HG02571 (cell line): Measurements from ENCODE around the gene AURKAIP1.
A peak's percentile ranks its signal among the peaks of the same experiment; 100 is the strongest.
"Not testable (repeated sequence)": the region's sequence is repeated elsewhere in the genome, so short reads cannot be mapped to it uniquely, and the experiment has no call there.

Source experiments
- ATAC-seq: cut with Tn5 transposase; IDR thresholded peaks from one replicate; pipeline ENCODE4 v1.9.1; 2021; ENCODE audit warnings: mild to moderate bottlenecking, moderate library complexity; ENCODE audit not compliant: unreplicated experiment

The AURKAIP1 gene

DNA sequence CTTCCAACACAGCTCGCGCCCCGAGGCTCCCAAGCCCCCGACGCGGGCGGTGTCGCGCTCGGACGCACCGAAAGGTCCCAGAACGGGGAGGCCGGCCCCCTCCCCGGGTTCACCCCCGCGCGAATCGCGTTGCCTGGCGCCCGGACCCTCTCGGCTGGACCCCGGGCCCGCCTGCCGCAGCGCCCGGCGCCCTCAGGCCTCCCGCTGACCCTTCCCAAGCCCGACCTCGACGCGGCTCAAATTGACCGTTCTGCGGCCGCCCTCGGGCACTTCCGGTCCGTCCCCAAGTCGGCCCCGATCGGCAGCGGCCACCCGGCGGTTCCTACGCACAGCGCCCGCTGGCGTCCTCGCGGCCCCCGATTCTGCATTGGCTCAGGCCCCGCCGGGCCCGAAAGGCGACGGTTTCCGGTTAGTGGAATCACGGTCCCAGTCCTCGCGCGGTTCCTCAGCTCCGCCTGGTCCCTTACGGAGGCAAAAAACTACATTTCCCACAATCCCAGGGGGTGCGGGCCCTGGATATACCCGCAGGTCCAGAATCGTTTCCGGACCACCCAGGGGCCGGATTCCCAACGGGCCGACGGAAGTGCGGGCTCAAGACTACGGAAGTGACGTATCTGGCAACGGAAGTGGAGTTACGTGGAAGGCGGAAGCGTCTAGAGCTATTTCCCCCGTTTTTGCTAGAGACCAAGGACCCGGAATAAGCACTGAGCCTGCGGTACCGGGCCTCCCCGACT lies at the start of gene AURKAIP1:
TSS of gene AURKAIP1 (minus strand) at position 279 of the 734 bp plus-strand sequence. CDS start 451 bp downstream, outside the sequence.
- peak; percentile 79 for ATAC-seq

DNA sequence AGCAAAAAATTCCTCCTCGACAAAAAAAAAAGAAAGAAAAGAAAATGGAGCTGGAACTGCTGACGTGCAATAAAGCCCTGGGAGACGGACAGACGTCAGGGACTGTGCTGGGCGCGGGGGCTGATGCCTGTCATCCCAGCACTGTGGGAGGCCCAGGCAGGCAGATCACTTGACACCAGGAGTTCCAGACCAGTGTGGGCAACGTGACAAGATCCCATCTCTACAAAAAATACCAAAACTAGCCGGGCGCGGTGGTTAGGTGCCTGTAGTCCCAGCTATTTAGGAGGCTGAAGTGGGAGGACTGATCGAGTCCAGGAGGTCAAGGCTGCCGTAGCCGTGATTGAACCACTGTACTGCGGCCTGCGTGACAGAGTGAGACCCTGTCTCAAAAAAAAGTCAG lies 49.7 kb upstream of the AURKAIP1 start:
- ATAC-seq = no peak

DNA sequence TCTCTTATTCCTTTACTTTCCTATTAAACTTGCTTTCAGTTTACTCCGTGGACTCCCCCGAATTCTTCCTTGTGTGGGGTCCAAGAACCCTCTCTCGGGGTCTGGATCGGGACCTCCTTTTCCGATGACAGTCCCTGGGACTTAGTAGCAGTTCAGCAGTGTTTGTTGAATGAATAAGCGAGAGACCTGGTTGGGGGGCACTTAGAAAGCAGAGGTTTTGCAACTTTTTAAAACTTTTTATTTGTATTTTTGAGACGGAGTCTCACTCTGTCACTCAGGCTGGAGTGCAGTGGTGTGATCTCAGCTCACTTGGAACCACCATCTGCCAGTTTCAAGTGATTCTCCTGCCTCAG lies 48.2 kb upstream of the AURKAIP1 start:
- ATAC-seq = no peak

DNA sequence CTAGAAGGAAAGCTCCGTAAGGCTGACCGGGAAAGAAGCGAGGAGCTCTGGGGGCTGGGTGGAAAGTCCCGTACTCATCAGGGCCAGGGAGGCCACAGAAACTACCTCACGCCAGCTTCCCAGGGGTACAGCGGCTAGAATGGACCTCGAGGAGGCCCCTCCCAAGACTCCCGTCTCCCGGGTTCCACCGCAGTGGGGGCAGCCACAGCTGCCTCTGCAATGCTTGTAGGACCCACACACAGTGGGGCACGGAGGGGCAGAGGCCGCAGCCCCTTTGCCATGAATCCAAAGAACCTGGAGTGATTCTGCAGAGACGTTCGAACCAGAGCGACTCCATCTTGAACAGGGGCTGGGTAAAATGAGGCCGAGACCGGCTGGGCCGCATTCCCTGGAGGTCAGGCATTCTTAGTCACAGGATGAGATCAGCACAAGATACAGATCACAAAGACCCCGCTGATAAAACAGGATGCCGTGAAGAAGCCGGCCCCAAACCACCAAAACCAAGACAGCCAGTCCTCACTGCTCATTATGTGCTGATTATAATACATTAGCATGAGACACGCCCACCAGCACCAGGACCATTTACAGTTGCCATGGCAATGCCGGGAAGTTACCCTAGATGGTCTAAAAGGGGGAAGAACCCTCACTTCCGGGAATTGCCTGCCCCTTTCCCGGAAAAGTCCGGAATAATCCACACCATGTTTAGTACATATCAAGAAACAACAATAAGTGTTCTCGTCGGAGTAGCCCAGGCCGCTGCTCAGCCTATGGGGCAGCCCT lies 47.6 kb upstream of the AURKAIP1 start:
- ATAC-seq = no peak

DNA sequence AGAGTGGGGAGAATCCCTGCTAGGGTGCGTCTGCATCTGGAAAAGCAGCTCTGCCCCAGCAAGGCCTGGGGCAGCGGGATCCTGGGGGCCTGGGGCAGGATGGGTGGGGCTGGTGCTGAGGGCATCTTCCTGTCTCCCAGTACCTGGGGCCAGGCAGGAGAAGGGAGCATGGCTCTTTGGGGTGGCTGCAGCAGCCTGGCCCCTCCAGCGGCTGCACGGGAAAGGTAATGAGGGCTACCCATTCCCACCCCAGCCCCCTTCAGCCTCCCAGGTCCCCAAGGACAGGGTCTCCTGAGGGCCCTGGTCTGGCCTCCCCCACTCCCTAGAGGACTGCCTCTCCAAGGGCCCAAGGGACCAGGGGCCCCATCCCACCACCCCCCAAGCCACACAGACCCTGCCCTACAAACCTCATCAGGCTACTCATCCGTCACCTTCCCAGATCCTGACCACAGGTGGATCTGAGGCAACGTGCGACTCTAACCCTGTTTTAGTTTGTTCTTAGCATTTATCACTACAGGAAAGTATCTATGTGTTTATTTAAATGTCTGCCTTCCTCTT lies 47.0 kb upstream of the AURKAIP1 start:
- no peak for ATAC-seq

DNA sequence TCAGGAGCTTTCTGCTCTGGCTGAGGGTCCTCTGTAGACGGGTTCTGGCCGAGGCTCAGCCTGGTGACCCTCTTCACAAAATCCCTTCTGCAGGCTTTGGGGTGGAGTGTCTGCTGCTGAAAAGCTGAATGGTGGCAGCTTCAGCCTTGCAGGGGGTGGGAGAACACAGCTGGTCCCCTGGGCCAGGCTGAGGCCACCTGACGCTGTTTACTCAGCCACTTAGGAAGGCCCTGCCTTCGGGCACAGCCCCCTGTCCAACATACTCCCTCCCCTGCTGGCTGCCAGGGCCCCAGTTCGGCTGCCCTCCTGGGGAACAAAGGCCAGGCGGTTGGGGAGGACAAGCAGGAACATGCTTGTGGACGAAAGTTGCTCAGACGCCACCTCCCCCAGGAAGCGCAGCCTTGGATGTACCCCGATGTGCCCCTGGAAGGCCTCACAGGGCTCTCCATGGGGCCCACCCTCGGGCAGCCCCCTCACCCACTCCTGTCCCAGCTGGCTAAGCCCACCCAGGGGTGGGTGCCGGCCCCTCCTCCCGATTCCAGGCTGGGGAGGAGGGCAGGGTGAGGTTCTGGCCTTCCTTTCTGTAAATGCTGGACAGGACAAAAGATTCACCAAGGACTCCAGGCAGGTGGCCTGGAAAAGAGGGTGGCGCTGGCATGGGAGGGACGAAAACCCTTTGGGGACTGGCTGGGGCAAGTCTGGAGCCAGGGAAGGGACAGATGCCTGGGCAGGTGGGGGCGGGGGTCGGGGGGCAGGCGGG lies 46.3 kb upstream of the AURKAIP1 start, which contains the start of gene ANKRD65:
TSS of gene ANKRD65 (minus strand) at position 130 of the 760 bp plus-strand sequence. CDS start 271 bp downstream, outside the sequence.
- no peak for ATAC-seq

DNA sequence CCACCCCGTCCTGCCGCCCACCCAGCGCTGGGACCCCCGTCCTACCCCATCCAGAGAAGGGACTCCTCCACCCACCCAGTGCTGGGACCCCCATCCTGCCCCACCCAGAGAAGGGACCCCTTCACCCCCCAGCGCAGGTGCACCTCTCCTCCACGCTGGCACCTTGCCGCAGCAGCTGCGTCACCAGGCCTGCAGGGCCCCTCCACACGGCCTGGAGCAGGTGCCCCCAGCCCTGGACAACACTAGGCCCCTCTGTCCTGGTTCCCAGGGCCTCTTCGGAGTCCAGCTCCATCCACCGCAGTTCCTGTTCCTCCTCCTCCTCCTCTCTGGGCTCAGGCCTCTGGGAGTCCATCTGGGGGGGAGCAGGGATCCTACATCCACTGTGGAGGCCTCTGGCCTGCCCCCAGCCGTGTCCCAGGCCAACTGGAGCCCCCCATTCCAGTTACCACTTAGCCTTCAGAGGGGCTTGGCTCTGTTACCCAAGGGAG lies 45.7 kb upstream of the AURKAIP1 start:
- ATAC-seq = no peak

DNA sequence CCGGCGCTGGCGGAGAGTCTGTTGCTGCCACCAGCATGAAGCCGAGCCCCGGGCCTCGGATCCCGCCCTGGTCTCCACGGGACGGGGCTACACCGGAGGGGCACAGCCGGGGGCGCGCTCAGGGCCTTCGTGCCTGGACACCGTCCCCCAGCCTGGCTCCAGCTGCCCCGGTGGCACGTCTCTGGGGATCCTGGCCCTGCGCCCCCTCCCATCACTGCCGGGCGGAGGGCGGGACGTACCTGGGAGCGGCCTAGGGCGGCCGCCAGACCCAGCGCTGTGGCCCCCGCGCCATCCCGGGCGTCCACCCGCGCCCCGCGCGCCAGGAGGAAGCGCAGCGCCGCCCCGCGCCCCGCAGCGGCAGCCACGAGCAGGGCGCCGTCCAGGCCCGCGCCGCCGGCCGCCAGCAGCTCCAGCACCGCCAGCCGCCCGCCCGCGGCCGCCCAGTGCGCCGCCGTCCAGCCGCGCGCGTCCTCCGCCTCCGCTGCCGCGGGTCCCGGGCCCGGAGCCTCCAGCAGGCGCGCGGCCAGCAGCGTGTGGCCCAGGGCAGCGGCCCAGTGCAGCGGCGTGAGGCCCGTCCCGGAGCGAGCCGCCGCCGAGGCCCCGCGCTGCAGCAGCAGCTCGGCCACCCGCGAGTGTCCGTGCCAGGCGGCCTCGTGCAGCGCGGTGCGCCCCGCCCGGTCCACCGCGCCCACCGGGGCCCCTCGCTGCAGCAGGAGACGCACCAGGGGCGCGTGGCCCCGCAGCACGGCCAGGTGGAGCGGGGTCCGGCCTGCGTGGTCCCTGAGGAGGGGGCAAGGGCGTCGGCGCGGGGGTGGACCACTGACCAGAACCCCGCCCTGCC lies 45.0 kb upstream of the AURKAIP1 start:
- no peak for ATAC-seq

DNA sequence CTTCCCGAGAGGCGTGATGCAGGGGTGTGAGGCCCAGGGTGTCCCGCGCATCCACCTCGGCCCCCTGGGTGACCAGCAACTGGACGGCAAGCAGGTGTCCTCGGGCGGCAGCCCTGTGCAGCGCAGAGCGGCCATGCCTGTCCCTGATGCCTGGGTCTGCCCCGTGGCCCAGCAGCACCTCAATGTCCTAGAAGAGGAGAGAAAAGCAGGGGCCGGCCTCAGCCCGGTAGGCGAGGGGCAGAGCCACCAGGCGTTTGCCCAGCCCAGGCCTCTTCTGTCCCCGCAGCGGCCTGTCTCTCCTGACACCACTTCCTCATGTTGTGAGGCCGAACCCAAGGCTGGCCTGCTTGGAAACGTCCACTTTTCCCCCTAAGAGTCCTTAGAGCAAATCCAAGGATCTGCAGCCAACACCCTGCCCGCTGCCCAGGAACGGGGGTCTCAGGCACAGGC lies 44.4 kb upstream of the AURKAIP1 start:
- no peak for ATAC-seq

DNA sequence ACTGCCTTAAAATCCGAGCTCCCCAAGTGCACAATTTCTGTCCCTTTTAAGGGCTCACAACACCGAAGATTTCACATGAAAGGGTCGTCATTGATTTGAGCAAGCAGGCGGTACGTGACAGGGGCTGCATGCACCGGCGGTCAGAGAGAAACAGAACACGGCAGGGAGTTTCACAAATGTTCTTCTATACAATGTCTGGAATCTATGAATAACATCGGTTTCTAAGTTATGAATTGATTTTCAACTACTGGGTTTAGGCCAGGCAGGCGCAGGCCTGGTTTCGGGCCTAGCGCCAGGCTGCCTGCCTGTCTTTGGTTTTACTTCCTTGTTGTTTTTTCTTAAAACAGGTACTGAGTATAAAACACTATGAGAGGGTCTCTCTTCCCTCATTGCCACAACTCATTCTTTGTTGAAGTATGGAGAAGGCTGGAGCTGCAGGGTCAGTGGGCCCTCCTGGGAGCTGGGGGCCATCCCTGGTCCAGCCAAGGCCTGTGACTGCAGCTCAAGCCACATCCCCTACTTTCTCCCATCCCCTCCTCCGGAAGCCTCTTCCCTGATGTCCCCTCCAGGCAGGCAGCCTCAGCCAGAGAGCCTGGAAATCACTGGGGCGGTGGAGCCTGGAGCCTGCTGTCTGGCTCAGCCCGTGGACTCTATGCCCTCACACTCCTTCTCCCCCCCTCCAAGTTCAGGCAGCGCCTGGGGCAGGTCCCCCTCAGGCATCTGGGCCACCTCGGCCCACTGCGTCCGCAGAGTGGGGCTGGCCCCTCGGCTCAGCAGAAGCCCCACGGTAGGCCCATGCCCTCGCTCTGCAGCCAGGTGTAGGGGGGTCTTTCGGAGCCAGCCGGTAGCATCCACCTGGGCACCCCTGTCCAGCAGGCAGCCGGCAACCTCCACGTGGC lies 43.7 kb upstream of the AURKAIP1 start:
- no peak for ATAC-seq

DNA sequence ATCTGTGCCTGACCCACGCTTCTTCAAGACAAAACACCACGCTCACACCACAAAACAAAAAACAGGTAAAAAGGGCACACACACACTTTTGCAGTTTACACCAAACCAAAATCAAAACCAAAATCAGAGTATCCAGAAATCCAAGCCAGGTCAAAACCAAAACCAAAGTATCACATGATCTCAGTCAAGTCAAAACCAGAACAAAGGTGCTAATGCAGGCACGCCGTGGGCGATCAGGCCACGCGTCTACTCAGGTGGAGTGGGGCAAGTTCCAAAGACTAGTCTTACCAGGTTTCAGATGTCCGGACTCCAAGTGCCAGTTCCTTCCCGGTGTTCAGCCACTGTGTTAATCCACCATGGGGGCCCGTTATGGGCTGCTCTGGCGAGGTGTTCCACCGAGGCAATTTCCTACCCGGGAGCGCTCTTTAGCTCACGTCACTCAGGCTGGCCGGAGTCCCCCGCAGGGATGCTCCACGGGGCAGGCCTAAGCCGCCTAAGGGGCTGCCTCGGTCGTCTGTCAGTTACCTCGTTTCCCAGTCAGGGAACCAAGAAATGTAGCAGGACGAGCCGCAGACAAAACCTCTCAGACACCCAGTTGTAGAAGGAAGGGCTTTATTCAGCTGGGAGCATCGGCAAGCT lies 42.9 kb upstream of the AURKAIP1 start:
- not testable (repeated sequence) for ATAC-seq

DNA sequence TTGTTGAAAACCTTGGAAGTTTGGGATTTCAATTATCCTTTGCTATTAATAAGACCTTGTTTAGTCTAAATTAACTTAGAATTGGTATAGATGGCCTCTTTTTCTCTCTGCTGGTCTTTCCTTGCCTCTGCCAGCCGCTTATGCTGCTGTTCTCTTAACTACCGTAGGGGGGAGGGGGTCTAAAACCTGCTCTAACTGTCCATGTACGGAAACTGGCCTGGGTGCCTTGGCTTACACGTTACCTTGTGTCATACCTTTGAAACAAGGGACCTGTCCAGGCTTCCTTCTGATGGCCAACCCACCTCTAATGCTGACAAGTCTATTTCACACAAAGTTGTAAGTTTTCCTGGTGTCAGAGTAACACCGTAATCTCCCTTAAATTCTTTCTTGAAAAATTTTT lies 42.4 kb upstream of the AURKAIP1 start:
- ATAC-seq = not testable (repeated sequence)

DNA sequence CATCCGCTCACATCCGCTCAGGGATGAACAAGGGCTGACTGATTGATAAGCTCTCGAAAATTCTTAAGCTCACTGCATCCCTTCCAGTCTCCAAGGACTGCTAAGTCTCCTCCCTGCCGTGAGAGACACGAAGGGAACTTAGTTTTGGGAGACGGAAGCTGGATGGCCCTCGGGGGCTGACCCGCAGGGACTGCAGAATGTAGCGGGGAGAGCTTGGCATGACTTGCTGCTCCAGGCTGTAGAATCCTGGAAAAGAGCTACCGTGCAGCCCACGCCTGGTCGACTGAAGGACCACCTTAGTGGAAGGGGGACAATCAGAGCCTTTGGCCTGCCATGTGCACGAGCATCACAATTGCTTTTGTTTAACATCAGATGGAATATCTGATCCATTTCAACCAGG lies 40.7 kb upstream of the AURKAIP1 start:
- no peak for ATAC-seq

DNA sequence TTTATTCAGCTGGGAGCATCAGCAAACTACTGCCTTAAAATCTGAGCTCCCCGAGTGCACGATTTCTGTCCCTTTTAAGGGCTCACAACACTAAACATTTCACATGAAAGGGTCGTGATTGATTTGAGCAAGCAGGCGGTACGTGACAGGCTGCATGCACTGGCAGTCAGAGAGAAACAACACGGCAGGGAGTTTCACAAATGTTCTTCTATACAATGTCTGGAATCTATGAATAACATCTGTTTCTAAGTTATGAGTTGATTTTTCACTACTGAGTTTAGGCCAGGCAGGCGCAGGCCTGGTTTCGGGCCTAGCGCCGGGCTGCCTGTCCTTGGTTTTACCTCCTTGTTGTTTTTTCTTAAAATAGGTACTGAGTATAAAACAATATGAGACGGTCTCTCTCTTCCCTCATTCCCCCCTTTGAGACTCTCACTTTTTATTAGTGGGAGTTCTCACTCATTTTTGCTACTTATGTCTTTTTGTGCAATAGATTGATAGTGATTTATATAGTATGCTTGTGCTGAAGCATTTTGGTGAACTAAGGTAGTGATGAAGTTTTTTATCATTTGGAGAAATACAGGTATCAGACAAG lies 37.4 kb upstream of the AURKAIP1 start:
- ATAC-seq = not testable (repeated sequence)

DNA sequence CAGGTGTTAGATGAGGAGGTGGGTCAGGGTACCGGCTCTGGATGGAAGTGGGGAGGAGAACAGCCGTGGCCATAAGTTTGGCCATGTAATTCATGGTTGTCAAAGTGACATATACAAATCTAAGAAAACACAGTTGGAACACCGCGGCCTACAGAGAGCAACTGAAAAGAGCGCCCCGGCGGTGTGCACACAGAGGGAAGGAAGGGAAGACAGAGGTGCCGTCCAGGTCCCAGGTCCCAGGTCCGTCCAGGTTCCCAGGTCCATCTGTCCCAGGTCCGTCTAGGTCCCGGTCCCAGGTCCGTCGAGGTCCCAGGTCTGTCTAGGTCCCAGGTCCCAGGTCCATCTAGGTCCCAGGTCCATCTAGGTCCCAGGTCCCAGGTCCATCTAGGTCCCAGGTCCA lies 36.6 kb upstream of the AURKAIP1 start:
- ATAC-seq = no peak

DNA sequence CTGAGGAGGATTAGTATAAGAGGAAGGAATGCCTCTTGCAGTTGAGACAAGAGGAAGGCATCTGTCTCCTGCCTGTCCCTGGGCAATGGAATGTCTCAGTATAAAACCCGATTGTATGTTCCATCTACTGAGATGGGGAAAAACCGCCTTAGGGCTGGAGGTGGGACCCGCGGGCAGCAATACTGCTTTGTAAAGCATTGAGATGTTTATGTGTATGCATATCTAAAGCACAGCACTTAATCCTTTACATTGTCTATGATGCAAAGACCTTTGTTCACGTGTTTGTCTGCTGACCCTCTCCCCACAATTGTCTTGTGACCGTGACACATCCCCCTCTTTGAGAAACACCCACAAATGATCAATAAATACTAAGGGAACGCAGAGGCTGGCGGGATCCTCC lies 35.2 kb upstream of the AURKAIP1 start:
- not testable (repeated sequence) for ATAC-seq

DNA sequence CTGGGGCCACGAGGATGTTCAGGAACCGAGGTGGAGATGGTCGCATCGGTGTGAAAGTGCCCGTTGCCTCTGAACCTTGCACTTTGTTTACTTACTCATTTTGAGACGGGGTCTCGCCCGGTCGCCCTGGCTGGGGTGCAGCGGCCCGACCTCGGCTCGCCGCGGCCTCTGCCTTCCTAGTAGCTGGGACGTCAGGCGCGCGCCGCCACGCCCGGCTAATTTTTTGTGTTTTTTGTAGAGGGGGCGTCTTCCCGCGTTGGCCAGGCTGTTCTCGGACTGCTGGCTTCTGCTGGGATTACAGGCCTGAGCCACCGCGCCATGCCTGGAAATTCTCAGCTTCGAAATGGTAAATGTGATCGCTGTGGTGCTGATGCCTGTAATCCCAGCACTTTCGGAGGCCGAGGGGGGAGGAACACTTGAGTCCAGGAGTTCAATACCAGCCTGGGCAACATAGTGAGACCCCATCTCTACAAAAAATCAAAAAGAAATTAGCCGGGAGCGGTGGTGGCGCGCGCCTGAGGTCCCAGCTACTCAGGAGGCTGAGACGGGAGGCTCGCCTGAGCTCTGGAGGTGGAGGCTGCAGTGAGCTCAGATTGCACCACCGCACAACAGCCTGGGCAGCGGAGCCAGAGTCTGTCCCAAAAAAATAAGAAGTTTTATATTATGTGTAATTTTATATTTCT lies 32.8 kb upstream of the AURKAIP1 start:
- peak; percentile 17 for ATAC-seq
